WERI-Rb-1 (cell line): ENCODE results near the gene CGA.

ENCODE experiments used
- DNase-seq: peaks from one replicate; pipeline ENCODE4 v3.0.0-alpha.2; 2020
- H3K27ac ChIP-seq: fragments of 250-450 bp; sonication (Bioruptor Pico); 2 replicates; pipeline ENCODE4 v1.5.1; 2020; ENCODE audit warnings: mild to moderate bottlenecking, moderate library complexity
- H3K27me3 ChIP-seq: fragments of 250-450 bp; sonication (Bioruptor Pico); 2 replicates; pipeline ENCODE4 v1.5.1; 2021; ENCODE audit warnings: mild to moderate bottlenecking, low read depth, moderate library complexity; ENCODE audit not compliant: insufficient read depth, severe bottlenecking
- H3K36me3 ChIP-seq: fragments of 250-450 bp; sonication (Bioruptor Pico); 2 replicates; pipeline ENCODE4 v1.5.1; 2020; ENCODE audit warnings: mild to moderate bottlenecking, moderate library complexity
- H3K4me3 ChIP-seq: 2 replicates; pipeline ENCODE4 v1.5.1; 2011; ENCODE audit warnings: low read depth, mild to moderate bottlenecking, control low read depth, low read length
- H3K9me3 ChIP-seq: fragments of 250-450 bp; sonication (Bioruptor Pico); 2 replicates; pipeline ENCODE4 v1.5.1; 2021; ENCODE audit warnings: mild to moderate bottlenecking, moderate library complexity; ENCODE audit not compliant: severe bottlenecking
- CTCF ChIP-seq: IDR thresholded peaks from 2 replicates; pipeline ENCODE4 v1.5.1; 2011; ENCODE audit warnings: low read depth, mild to moderate bottlenecking, control low read depth, inconsistent platforms, low read length

CGA gene

GRCh38 chr6:87110636-87111035, 15.7 kb upstream of the CGA start:
- no peak for TF ChIP-seq CTCF
- no peak for DNase-seq

GRCh38 chr6:87105823-87106222, 10.9 kb upstream of the CGA start:
- no peak for TF ChIP-seq CTCF
- Histone ChIP-seq H3K27ac (no peak overlapping the region), H3K27me3 (no peaks in the 10 kb centered on the region), H3K4me3 (no peak overlapping the region), H3K9me3 (no peaks in the 10 kb centered on the region), H3K36me3 (no peaks in the 10 kb centered on the region)
- no peak for DNase-seq

More at GRCh38 chr6:87110636-87111035, 15.7 kb upstream of the CGA start:
- no peak overlapping the region for H3K4me3 ChIP-seq
- H3K27me3 ChIP-seq, result no peaks in the 10 kb centered on the region
- no peaks in the 10 kb centered on the region for H3K36me3 ChIP-seq
- H3K27ac ChIP-seq, result no peak overlapping the region
- no peaks in the 10 kb centered on the region for H3K9me3 ChIP-seq

GRCh38 chr6:87104667-87105066, 9.8 kb upstream of the CGA start:
- DNase-seq, result no peak
- Histone ChIP-seq H3K4me3 (no peak overlapping the region), H3K36me3 (no peaks in the 10 kb centered on the region), H3K9me3 (no peaks in the 10 kb centered on the region), H3K27ac (no peak overlapping the region), H3K27me3 (no peaks in the 10 kb centered on the region)
- no peak for TF ChIP-seq CTCF

- no peak for DNase-seq
- Histone ChIP-seq H3K4me3 (no peak overlapping the region), H3K36me3 (no peaks in the 10 kb centered on the region), H3K27ac (no peak overlapping the region), H3K27me3 (no peaks in the 10 kb centered on the region), H3K9me3 (no peaks in the 10 kb centered on the region)
- no peak for TF ChIP-seq CTCF
These were observed 9.2 kb upstream of the CGA start for GRCh38 chr6:87103977-87104601.

GRCh38 chr6:87102151-87102621, 7.3 kb upstream of the CGA start:
- no peak for DNase-seq

More at GRCh38 chr6:87102151-87102621, 7.3 kb upstream of the CGA start:
- no peaks in the 10 kb centered on the region for H3K27me3 ChIP-seq
- no peak for TF ChIP-seq CTCF
- H3K36me3 ChIP-seq, result no peaks in the 10 kb centered on the region
- H3K9me3 ChIP-seq, result no peaks in the 10 kb centered on the region
- H3K27ac ChIP-seq, result no peak overlapping the region
- no peak overlapping the region for H3K4me3 ChIP-seq
